Measurements from ENCODE around the gene IGFBP7. TPM values are rescaled to one million over a fixed set of nuclear protein-coding genes. Genes with fewer than 3 reads are reported as not detected.

The IGFBP7 gene
- total RNA-seq, 2 donors from 2014 or later, result 1.1 TPM; not detected in 1

DNA sequence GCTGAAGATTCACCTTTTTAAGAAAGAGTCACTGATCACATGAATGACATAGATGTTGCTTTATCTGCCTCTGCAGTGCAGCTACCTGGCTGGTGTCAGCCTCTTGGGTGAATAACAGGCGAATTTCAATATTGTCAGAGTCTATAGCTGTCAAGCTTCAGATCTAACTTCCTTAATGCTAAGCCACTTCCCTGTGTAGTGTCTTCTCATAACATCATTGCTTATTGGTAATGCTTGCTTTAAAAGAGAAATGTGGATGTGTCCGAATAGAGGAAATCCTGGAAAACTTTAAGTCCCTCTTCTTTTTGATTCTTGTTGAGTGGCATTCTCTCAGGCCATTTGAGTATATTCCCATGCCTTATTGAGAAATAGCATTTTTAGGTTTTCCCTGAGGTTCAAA is 7.3 kb upstream of the IGFBP7 start:
- 85 to 100% methylated on average over 2 of the region's 2 CpGs for WGBS, 2 experiments (ENCODE audit: insufficient coverage in 1 of 2, insufficient read length in 1 of 2)
- Histone ChIP-seq H3K9ac (ENCODE audit: extremely low read depth, low read length, poor library complexity, severe bottlenecking) (no peak overlapping the region), H3K36me3 (ENCODE audit: control insufficient read depth, insufficient read depth, low read length) (no peaks in the 10 kb centered on the region), H3K9me3 (ENCODE audit: control insufficient read depth, low read length) (peaks cover 3% of the 10 kb centered on the region), H3K4me1 (ENCODE audit: control insufficient read depth, insufficient read depth, low read length) (no peaks in the 10 kb centered on the region), H3K4me3 (ENCODE audit: low read length) (no peak overlapping the region), H3K27ac (ENCODE audit: low read depth, low read length) (no peak overlapping the region), H3K27me3 (ENCODE audit: control insufficient read depth, insufficient read depth, low read length, poor library complexity, severe bottlenecking) (peaks cover 2% of the 10 kb centered on the region)
- no peaks in the 10 kb centered on the region for H3K36me3 Mint-ChIP-seq (ENCODE audit: low read depth)
- peaks cover 12% of the 10 kb centered on the region for H3K27me3 Mint-ChIP-seq (ENCODE audit: insufficient read depth)
- TF ChIP-seq, protein P1, sequence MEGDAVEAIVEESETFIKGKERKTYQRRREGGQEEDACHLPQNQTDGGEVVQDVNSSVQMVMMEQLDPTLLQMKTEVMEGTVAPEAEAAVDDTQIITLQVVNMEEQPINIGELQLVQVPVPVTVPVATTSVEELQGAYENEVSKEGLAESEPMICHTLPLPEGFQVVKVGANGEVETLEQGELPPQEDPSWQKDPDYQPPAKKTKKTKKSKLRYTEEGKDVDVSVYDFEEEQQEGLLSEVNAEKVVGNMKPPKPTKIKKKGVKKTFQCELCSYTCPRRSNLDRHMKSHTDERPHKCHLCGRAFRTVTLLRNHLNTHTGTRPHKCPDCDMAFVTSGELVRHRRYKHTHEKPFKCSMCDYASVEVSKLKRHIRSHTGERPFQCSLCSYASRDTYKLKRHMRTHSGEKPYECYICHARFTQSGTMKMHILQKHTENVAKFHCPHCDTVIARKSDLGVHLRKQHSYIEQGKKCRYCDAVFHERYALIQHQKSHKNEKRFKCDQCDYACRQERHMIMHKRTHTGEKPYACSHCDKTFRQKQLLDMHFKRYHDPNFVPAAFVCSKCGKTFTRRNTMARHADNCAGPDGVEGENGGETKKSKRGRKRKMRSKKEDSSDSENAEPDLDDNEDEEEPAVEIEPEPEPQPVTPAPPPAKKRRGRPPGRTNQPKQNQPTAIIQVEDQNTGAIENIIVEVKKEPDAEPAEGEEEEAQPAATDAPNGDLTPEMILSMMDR (conservative IDR thresholded peaks at IDR 0.05), result no peak
- no peaks in the 10 kb centered on the region for H3K4me1 Mint-ChIP-seq
- no peak overlapping the region for H3K27ac Mint-ChIP-seq
- DNase-seq, result no peak
- H3K4me3 Mint-ChIP-seq, result no peak overlapping the region
- peaks cover 1% of the 10 kb centered on the region for H3K9me3 Mint-ChIP-seq

DNA sequence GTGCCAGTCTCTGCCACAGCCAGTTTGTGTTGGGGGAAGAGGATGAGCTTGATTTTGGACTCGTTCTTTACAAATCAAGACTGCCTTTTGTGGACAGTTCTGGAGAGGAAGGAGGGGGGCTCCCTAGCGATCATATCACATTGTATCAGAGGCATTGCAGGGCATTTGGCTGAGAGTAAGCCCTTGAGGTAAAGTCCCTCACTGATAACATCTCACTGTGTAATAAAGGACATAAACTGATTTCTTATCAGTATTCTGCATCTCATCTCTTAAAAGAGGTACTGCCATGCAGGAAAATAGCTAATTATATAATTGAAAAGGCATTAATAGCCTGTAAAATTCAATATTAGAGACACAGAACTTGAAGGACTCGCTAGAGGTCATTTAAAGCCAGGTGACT is 6.1 kb upstream of the IGFBP7 start:
- Mint-ChIP-seq H3K4me3 (no peak overlapping the region), H3K4me1 (peaks cover 2% of the 10 kb centered on the region), H3K27me3 (ENCODE audit: insufficient read depth) (peaks cover 24% of the 10 kb centered on the region), H3K27ac (no peak overlapping the region), H3K36me3 (ENCODE audit: low read depth) (no peaks in the 10 kb centered on the region), H3K9me3 (no peaks in the 10 kb centered on the region)
- DNase-seq, result no peak
- Histone ChIP-seq H3K36me3 (ENCODE audit: control insufficient read depth, insufficient read depth, low read length) (no peaks in the 10 kb centered on the region), H3K4me3 (ENCODE audit: low read length) (no peak overlapping the region), H3K27ac (ENCODE audit: low read depth, low read length) (no peak overlapping the region), H3K27me3 (ENCODE audit: control insufficient read depth, insufficient read depth, low read length, poor library complexity, severe bottlenecking) (peaks cover 10% of the 10 kb centered on the region), H3K4me1 (ENCODE audit: control insufficient read depth, insufficient read depth, low read length) (no peaks in the 10 kb centered on the region), H3K9ac (ENCODE audit: extremely low read depth, low read length, poor library complexity, severe bottlenecking) (no peak overlapping the region), H3K9me3 (ENCODE audit: control insufficient read depth, low read length) (no peaks in the 10 kb centered on the region)
- TF ChIP-seq, protein P1 (conservative IDR thresholded peaks at IDR 0.05), result no peak
- 91 to 100% methylated on average over 1 to 3 of the region's 3 CpGs for WGBS, 2 experiments (ENCODE audit: insufficient coverage in 1 of 2, insufficient read length in 1 of 2)

DNA sequence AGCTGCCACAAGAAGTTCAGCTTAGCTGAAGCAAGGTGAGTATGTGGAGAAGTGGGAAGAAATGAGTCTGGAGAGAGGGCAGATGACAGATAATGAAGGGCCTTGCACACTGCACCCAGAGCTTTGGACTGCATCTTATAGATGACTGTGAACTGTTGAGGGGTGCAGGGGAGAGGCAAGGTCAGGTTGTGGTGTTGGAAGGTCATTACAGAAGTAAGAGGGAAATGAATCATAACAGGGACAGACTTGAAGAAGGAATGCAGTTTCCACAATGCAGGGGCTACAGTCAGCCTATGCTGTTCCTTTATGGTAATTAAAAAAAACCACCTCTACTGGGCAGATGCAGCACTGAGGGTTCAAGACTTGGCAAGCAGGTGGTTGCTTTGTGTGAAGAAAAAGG is 4.8 kb upstream of the IGFBP7 start:
- Histone ChIP-seq H3K27ac (ENCODE audit: low read depth, low read length) (no peak overlapping the region), H3K9me3 (ENCODE audit: control insufficient read depth, low read length) (no peaks in the 10 kb centered on the region), H3K36me3 (ENCODE audit: control insufficient read depth, insufficient read depth, low read length) (no peaks in the 10 kb centered on the region), H3K4me1 (ENCODE audit: control insufficient read depth, insufficient read depth, low read length) (no peaks in the 10 kb centered on the region), H3K27me3 (ENCODE audit: control insufficient read depth, insufficient read depth, low read length, poor library complexity, severe bottlenecking) (peaks cover 23% of the 10 kb centered on the region), H3K9ac (ENCODE audit: extremely low read depth, low read length, poor library complexity, severe bottlenecking) (no peak overlapping the region), H3K4me3 (ENCODE audit: low read length) (no peak overlapping the region)
- TF ChIP-seq, protein P1 (conservative IDR thresholded peaks at IDR 0.05), result no peak
- Mint-ChIP-seq H3K27me3 (ENCODE audit: insufficient read depth) (peaks cover 34% of the 10 kb centered on the region), H3K36me3 (ENCODE audit: low read depth) (no peaks in the 10 kb centered on the region), H3K27ac (no peak overlapping the region), H3K4me1 (peaks cover 10% of the 10 kb centered on the region), H3K4me3 (no peak overlapping the region), H3K9me3 (no peaks in the 10 kb centered on the region)
- DNase-seq, result no peak
